NCI-H1436 treated with DMSO at 0.1 percent for 48 hours (cell line): Measurements from ENCODE around the gene RAB4A.
"Not testable (repeated sequence)": the region's sequence is repeated elsewhere in the genome, so short reads cannot be mapped to it uniquely, and the experiment has no call there.

Experiments
- DNase-seq: peaks from one replicate; lab custom pipeline; 2025; lab: John Stamatoyannopoulos, UW

Gene RAB4A

DNA sequence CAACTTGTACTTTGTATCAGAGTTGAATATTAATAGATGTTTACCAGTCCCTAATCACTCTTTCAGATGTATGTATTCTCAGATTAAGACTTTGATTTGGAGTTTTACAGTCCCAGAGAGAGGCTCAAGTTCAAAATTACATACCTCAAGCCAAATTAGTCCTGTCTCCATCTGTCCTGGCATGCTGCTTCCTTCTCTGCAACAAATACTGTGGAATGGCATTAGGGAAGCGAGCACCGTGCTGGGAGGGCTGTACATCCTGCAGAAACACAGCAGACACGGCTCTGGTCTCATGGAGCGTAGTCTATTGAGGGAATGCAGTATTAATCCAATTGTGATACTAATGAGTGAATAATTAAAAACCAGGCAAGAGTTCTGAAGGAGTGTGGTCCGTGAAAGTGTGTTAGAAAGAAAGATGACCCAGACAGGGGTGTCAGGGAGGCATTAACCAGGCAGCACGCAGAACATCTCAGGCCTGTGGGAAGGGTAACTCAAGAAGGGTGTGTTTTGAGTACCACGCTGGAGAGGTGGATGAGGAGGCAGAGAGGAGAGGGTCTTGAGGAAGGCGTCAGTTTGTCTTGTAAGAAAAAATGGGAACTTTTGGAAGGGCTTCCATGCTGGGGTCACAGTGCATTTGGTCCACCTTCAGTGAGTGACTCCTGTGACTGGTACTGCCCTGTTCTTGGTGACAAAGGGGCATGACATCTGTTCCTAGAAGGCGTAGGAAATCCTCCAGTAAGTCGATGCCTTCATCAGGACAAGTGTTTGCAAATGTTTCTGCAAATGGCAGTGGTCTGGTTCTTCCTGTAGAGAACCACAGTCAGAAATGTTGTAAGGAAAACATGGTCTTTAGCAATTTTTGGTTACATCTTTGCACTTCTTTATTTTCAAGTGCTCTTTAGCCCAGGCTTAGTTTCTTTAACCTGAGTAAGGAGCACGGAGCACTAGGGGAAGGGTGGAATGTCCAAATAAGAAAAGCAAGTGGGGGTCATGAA lies 1.6 kb downstream of the RAB4A start:
- DNase-seq = no peak

DNA sequence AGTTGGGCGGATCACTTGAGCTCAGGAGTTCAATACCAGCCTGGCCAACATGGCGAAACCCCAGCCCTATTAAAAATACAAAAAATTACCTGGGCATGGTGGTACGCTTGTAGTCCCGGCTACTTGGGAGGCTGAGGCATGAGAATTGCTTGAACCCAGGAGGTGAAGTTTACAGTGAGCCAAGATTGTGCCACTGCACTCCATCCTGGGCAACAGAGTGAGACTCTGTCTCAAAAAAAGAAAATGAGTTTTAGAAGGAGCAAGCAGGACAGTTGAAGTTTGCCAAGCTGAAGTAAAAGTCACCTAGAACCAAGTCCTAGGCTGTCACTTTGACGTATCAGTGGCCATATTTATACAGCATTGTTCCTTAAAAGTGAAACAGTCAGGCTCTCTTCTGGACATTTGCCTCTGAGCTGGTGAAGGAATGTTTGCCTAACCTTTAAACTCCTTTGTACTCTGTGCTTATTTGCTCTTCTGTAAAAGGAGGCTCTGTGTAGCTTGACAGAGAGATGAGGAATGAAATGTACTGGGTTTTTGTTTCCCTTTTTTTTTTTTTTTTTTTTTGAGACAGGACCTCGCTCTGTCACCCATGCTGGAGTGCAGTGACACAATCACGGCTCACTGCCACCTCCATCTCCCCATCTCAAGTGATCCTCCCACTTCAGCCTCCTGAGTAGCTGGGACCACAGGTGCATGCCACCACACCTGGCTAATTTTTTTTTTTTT lies 2.8 kb downstream of the RAB4A start:
- DNase-seq = no peak

DNA sequence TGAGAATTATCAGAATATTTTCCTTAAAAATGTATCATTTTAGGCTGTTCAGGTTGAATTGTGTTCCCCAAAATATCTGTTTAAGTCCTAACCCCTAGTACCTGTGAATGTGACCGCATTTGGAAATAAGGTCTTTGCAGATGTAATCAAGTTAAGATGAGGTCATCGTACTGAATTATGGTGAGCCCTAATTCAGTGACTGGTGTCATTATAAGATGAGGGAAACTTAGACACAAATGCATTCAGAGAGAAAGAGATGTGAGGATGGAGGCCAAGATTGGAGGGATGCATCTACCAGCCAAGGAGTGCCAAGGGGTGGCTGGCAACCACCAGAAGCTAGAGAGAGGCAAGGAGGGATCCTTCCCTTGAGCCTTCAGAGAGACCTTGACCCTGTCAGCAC lies 4.1 kb downstream of the RAB4A start:
- no peak for DNase-seq

DNA sequence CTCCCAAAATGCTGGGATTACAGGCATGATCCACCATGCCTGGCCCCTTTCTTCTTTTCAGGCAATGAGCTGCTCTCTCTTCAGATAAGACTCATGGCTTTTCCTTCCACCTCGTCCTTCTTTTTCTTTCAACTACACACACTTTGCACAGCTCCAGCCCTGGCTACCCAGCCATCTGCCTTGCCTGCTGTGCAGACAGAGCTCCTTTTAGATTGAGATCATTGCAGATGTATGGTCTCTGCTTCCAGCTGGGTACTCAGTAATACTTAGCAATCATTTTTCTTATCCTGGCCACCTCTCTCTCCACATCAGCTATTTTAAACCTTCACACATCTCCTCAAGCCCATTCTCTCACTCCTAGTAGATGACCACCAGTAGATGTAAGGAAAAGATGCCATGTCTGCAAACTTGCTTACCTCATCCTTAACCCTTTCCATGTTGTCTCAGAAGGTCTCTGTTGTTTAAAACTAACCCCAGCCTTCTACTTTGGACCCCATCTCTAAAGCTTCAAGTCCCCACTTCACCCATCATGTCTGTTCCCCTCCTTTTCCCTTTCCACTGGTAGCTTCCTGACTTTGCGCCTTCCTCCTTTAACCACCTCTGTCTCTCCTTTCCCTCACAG lies 7.3 kb downstream of the RAB4A start:
- no peak for DNase-seq

DNA sequence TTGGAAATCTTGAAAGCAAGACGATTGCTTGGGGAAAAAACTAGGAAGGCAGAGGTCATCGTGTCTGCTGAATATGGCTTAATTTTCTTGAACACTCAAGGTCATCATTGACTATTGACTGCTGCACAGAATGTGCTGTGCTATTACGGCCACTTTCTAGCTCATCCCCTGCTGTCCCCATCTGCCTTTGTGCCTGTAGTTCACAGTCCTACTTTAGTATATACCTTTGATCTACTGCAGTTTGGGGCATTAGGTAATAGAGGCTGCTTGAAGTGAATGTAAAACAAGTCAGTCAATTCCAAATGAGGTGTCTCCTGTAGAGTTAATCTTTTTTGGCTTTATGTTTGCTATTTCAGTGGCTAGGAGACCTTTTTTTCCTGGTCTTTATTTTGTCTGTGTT lies 8.3 kb downstream of the RAB4A start:
- no peak for DNase-seq

DNA sequence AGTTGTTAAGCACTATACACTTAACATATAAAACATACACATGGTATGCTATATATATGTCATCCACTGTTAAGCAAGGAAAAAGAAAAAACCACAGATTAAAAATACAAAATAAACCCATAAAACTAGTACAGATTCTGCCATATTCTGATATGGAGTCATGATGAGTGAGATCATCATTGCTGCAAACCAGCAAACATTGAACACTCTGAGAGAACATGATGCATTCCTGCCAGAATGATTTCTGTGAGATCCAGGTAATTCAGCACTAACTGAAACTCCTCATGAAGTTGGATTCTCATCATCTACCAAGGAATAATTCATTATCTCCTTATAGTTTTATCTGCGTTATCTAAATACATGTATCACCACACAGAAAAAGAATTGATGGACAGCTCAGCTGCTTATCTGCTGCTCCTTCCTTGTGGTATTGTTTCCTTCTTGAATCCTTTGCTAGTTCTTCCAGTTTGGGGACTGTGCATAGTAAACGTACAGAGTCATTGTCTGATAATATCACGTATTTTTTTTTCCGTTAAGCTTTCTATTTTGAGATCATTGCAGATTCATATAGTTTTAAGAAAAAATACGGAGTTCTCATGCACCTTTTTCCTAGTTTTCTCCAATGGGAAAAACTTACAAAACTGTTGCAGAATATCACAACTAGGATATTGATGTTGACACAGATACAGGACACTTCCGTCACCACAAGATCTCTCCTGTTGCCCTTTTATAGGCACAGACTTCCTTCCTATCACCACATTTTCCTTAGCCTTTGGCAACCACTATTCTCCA lies 9.3 kb downstream of the RAB4A start:
- no peak for DNase-seq

DNA sequence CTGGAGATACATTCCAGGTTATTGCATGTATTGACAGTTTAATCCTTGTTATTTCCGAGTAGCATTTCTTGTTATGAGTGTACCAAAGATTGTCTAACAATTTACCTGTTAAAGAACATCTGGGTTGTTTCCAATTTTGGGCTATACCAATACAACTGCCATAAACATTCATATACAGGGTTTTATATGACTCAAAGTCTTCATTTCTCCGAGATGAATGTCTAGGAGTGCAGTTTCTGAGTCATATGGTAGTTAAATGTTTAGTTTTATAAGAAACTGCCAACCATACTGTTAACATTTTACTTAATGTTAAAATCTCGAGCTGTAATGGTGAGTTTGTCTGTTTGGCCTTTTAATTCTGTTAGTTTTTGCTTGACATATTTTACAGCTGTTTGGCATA lies 10.0 kb downstream of the RAB4A start:
- no peak for DNase-seq

DNA sequence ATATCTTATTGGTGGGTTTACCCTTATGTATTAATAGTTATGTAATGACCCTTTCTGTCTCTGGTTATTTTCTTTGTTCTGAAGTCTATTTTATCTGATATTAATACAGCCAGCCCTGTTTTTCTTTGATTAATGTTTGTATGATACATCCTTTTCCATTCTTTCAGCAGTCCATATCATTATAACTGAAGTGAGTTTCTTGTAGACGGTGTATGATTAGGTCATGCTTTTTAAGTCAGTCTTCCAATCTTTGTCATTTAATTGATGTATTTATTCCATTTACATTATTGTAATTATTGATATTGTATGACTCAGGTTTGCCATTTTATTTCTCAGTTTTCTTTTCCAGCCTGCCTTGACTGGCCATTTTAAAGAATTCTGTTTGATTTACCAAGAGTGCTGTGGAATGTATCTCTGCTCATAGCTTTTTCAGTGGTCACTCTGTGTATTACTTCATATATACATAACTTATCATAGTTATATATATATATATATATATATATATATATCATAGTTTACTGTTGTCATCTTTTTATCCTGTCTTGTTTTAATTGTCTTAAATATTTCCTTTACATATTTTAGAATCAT lies 10.5 kb downstream of the RAB4A start:
- no peak for DNase-seq

DNA sequence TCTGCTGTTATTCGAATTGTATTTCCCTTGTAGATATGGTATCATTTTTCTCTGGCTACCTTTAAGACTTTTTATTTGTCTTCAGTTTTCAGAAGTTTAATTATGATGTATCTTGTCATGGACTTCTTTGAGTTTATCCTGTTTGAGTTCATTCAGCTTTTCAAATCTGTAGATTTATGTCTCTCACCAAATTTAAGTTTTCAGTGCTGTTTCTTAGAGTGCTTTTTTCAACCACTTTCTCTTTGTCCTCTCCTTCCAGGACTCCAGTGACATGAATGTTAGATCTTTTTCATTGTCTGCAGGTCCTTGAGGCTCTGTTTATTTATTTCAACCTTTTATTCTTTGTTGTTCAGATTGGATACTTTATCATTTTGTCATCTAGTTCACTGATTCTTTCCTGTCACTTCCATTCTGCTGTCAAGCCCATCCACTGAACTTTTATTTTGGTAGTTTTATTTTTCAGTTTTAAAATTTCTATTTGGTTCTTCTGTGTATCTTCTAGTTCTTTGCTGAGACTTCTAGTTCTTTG lies 11.4 kb downstream of the RAB4A start:
- no peak for DNase-seq

DNA sequence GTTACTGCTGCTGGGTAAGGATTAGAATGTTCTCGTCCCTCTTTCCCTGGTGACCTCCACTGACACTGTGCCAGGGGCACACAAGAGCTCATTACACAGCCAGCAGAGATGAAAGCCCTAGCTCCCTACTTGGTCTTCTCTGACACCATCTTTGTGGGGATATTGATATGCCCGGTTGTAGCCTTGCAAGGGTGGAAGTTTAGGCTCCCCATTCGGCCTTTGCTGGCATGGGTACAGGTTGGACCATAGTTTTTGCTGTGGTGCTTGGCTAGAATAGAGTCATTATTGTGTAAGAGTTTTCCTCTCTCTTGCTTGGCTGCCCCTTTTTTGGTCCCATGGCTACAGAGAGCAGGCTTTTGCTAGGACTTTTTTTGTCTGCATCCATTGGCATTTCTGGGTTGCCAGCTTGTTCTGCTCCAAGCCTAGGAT lies 12.3 kb downstream of the RAB4A start:
- no peak for DNase-seq

DNA sequence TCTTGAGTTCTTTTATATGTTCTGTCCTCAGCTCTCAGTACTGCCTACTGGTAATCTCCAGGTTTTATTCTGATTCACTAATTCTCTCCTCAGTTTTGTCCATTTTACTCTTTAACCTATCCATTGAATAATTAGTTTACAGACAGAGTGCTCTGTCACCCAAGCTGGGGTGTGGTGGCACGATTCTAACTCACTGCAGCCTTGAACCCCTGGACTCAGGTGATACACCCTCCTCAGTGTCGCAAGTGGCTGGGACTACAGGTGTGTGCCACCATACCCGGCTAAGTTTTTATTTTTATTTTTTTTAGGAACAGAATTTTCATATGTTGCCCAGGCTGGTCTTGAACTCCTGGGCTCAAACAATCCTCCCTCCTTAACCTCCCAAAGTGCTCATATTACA lies 14.0 kb downstream of the RAB4A start:
- no peak for DNase-seq

DNA sequence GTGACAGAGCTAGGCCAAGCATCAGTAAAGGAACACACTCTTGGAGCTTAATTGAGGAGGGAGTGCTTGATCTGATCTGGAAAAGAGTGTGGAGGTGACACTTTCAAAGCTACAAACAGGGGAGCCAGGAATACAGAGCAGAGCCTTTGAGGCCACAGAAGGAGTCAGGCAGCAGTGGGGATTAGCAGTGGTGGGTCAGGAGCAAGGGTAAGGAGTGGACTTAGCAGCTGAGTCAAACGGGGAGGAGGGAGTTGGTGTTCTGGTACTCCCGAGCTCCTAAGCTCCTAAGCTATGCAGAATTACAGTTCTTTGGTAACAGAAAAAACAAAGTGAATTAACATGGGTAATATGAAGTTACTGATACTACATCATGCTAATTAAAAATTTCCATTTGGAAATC lies 14.5 kb downstream of the RAB4A start:
- no peak for DNase-seq

DNA sequence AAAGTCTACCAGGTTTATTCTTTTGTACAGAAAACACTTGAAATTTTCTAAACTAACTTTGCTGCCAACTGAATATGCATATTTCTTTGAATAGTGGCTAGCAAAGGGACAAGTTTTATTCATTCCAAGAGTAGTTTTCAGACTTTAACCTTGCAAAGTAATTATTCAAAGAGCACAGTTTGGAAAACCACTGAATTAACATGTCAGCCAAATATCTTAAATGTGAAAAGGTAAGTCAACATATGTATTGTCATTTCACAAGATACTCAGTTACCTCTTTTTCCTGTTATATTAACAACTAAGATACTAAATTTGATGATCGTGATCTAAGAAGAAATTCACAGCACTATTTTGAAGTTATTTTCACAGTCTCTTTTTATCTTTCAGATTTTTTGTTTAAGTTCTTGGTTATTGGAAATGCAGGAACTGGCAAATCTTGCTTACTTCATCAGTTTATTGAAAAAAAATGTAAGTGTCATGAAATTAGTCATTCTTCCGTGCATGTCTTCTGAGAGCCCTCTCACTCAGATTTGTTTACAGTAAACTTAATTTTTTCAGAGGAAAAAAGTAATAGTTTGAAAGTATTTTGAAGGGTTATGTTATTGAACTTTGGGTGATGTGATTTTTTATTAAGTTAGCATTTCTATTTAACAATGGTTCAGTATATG lies 15.3 kb downstream of the RAB4A start:
- DNase-seq = no peak

DNA sequence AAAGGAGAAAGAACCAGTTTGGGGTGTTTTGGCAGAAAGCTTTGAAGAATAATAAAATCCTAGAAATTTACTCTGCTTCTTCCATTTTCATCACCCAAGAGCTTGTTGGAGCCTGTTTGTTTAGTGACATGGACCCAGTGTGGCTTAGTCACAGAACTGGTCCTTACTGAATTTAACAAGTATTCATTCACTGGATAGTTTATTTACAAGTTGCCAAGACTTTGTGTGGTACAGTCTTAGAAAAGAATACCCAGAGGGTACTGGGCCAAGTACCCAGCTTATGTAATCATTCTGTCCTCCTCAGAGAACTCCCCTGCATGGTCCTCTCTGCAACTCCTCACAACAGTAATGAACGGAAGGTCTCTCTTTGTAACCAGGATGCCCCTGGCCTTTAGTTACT lies 16.4 kb downstream of the RAB4A start:
- DNase-seq = no peak

DNA sequence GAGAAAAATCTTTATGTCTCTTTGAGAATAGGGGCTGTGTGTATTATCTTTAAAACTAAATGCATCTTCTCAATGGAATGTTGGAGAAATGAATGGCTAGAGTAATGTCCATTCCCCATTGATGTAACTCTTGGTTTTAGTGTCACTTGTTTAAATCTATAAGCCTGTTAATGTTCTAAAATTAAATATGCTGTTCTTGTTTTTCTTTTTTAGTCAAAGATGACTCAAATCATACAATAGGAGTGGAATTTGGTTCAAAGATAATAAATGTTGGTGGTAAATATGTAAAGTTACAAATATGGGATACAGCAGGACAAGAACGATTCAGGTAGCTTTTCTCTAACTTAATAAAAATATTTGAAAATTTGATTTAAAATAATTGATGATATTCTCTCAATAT lies 17.6 kb downstream of the RAB4A start:
- DNase-seq = no peak

DNA sequence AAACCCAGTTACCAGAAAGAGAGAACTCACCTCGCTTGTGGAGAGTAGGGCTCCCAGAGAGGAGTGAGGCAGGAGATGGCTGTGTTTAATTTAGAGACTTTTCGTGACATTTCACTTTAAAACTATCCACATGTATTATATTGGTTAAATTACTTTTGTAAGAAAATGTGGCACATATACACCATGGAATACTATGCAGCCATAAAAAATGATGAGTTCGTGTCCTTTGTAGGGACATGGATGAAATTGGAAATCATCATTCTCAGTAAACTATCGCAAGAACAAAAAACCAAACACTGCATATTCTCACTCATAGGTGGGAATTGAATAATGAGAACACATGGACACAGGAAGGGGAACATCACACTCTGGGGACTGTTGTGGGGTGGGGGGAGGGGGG lies 20.8 kb downstream of the RAB4A start:
- not testable (repeated sequence) for DNase-seq

DNA sequence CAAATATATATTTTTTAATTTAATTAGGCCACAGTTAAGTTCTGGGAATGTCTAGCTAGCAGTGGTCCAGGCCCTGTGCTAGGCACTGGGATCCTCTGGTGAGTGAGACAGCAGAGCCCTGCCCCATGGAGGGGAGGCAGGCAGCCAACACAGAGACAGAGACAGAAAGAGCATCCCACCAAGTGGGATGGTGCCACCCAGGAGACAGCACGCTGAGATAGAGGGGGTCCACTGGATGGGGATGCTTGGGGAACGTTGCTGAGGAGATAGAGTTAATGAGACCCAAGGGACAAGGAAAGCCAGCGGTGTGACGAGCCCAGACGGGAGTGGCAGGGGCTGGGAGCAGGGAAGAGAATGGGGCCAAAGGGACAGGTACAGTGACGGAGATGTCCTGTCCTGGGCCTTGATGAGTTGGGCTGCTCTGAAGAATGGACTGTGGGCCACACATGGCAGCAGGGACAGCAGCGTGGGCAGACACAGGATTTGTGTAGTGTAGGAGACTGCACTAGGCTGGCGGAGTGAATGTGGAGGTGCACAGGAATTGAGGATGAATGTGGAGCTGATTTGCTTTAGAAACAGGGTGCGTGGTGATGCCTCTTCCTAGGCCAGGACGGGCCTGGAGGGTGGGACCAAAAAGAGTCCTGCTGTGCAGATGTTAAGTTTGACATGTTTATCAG lies 22.8 kb downstream of the RAB4A start:
- DNase-seq = no peak

DNA sequence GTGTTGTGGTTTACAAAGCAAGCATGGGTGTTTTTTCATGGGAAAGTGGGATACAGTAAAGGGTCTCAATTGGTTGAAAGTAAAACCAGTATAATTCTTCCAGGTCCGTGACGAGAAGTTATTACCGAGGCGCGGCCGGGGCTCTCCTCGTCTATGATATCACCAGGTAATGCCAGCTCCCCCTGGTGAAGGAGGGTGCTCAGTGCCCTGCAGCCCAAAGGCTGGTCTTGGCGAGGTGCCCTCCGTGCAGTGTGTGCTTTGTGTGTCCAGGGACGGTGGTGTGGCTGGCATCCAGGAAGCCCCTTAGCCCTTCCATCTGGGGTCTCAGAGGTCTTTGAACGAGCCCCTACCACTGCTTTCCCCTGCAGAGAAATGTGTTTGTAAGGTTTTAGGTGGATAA lies 24.8 kb downstream of the RAB4A start:
- no peak for DNase-seq

DNA sequence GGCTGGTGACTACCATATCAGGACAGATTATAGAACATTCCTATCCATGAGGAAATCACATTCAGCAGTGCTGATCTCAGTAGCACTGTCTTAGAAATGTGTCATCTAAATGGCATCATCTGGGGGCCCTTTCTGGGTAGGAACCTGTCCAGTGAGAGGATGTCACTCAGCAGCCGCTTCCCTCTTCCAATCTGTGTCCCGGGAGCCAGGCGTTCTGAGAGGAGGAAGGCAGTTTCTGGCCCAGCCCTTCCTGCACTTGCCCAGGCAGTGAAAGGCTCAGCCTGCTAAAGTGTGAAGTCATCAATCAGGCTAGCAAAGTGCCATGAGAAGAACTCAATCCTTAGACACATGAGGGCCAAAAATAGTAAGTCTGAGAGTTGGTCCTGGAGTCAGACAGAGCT lies 25.6 kb downstream of the RAB4A start:
- DNase-seq = no peak

DNA sequence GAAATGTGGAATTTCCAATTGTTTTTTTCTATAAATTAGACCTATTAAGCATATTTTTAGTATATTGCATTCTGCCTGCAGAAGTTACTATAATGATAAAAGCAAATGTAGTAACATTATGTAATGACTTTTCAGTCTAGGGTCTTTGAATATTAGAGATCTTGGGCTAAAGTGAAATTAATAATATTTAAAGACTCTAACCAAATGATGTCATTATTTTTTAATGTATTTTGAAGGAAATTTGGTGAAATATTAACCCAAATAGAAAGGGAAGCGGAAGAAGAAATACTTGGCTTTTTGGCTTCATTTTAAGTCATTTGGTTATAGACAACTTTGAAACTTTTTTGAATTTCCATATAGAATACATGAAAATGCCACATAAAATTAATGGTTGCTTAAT lies 26.8 kb downstream of the RAB4A start:
- DNase-seq = no peak
